B cell (primary cell): ENCODE data around the gene MAGED2. TPM values are rescaled to one million over a fixed set of nuclear protein-coding genes. Genes with fewer than 3 reads are reported as not detected.
A peak's percentile ranks its signal among the peaks of the same experiment; 100 is the strongest.

Experiments used
- ATAC-seq: fragments of 200-7000 bp; cut with Tn5 transposase; one replicate; pipeline ENCODE4 v1.10.0; 2021; ENCODE audit warnings: low read depth, mild to moderate bottlenecking, moderate number of reproducible peaks, moderate library complexity
- CTCF ChIA-PET: fragments of 350-600 bp; sonication (Branson Sonifier 250); formaldehyde crosslinking; loops from one replicate; lab custom pipeline; 2021; ENCODE audit warnings: antibody characterized with exemption, inconsistent platforms; lab: Charles Lee
- POLR2A ChIA-PET: fragments of 350-600 bp; sonication (Branson Sonifier 250); formaldehyde crosslinking; loops from one replicate; lab custom pipeline; 2021; ENCODE audit warnings: antibody characterized with exemption; lab: Charles Lee
- DNase-seq: peaks from one replicate; pipeline ENCODE4 v3.0.0; 2013
- H2AFZ ChIP-seq: 2 replicates; pipeline ENCODE4 v1.6.1; 2012; ENCODE audit warnings: mild to moderate bottlenecking, low read depth, low read length; ENCODE audit not compliant: insufficient read depth, poor library complexity, severe bottlenecking
- H3K27ac ChIP-seq, 2 donors: 1 replicate in 1 of 2; 2 replicates in 1 of 2; pipeline ENCODE4 v1.5.1; 2012 to 2013; ENCODE audit warnings: low read length in 2 of 2, mild to moderate bottlenecking in 2 of 2, moderate library complexity in 1 of 2
- H3K27me3 ChIP-seq, 4 experiments: fragments of 200-600 bp in 1 of 4; sonication (generic) in 1 of 4; replicated peaks in 1 of 4; 1 replicate in 2 of 4; 2 replicates in 2 of 4; pipeline versions ENCODE4 v1.6.1 to v1.7.0; 2013 to 2016; ENCODE audit warnings: low read length in 3 of 4, mild to moderate bottlenecking in 2 of 4, mixed read lengths in 1 of 4, moderate library complexity in 1 of 4; ENCODE audit not compliant: insufficient read depth in 4 of 4, control insufficient read depth in 3 of 4; ENCODE audit errors: control extremely low read depth in 1 of 4
- H3K36me3 ChIP-seq, 2 experiments: replicated peaks in 1 of 2; 1 replicate in 1 of 2; 2 replicates in 1 of 2; pipeline versions ENCODE4 v1.6.1 to v1.7.1; 2013; ENCODE audit warnings: low read length in 1 of 2; ENCODE audit not compliant: insufficient read depth in 2 of 2, control insufficient read depth in 1 of 2; ENCODE audit errors: control extremely low read depth in 1 of 2, extremely low read depth in 1 of 2
- H3K4me1 ChIP-seq, 2 donors: fragments of 200-600 bp in 1 of 2; sonication (generic) in 1 of 2; 1 replicate in 1 of 2; 2 replicates in 1 of 2; pipeline versions ENCODE4 v1.5.1 to v1.6.1; 2013 to 2017; ENCODE audit warnings: low read length in 2 of 2; ENCODE audit not compliant: control insufficient read depth in 2 of 2, insufficient read depth in 2 of 2
- H3K4me2 ChIP-seq: replicated peaks from 2 replicates; pipeline ENCODE3; 2012; ENCODE audit warnings: mild to moderate bottlenecking, low read depth, low read length; ENCODE audit not compliant: poor library complexity, severe bottlenecking
- H3K4me3 ChIP-seq, 5 experiments: fragments of 200-600 bp in 1 of 5; sonication (generic) in 1 of 5; 1 replicate in 3 of 5; 2 replicates in 2 of 5; pipeline versions ENCODE4 v1.5.1 to v1.7.0; 2011 to 2016; ENCODE audit warnings: low read length in 4 of 5, mild to moderate bottlenecking in 4 of 5, low read depth in 2 of 5, control low read depth in 1 of 5, moderate library complexity in 1 of 5; ENCODE audit not compliant: insufficient read depth in 1 of 5; ENCODE audit errors: control extremely low read depth in 1 of 5, extremely low read depth in 1 of 5
- H3K79me2 ChIP-seq: fragments of 200-600 bp; sonication (generic); one replicate; pipeline ENCODE4 v1.6.0; 2016; ENCODE audit warnings: low read length; ENCODE audit not compliant: control insufficient read depth, insufficient read depth
- H3K9ac ChIP-seq: fragments of 200-600 bp; sonication (generic); 2 replicates; pipeline ENCODE4 v1.6.1; 2017; ENCODE audit warnings: mild to moderate bottlenecking, low read length, moderate library complexity
- H3K9me3 ChIP-seq, 3 donors: one replicate each; pipeline versions ENCODE4 v1.6.1 to v1.7.1; 2013; ENCODE audit warnings: low read length in 2 of 3; ENCODE audit not compliant: control insufficient read depth in 2 of 3, insufficient read depth in 1 of 3; ENCODE audit errors: control extremely low read depth in 1 of 3
- H4K20me1 ChIP-seq: 2 replicates; pipeline ENCODE4 v1.6.0; 2012; ENCODE audit warnings: mild to moderate bottlenecking, low read length; ENCODE audit not compliant: insufficient read depth, control insufficient read depth, poor library complexity, severe bottlenecking
- H3K27ac Mint-ChIP-seq: one replicate; pipeline ENCODE4 v1.8.0; 2021; ENCODE audit warnings: mixed read lengths
- H3K27me3 Mint-ChIP-seq: one replicate; pipeline ENCODE4 v1.8.0; 2021; ENCODE audit warnings: mixed read lengths
- H3K4me1 Mint-ChIP-seq: one replicate; pipeline ENCODE4 v1.8.0; 2021; ENCODE audit warnings: mixed read lengths
- H3K4me3 Mint-ChIP-seq: one replicate; pipeline ENCODE4 v1.8.0; 2021; ENCODE audit warnings: mixed read lengths
- H3K9me3 Mint-ChIP-seq: one replicate; pipeline ENCODE4 v1.8.0; 2022; ENCODE audit warnings: mixed read lengths; ENCODE audit not compliant: insufficient read depth
- CTCF ChIP-seq: fragments of 200-600 bp; IDR thresholded peaks from one replicate; pipeline ENCODE4 v1.8.0; 2022; ENCODE audit warnings: antibody characterized with exemption, mild to moderate bottlenecking
- EZH2 ChIP-seq: IDR thresholded peaks from 2 replicates; pipeline ENCODE4 v1.6.1; 2012; ENCODE audit warnings: borderline replicate concordance, low read depth, mild to moderate bottlenecking, moderate library complexity, low read length; ENCODE audit not compliant: insufficient read depth, poor library complexity, severe bottlenecking
- WGBS: methylation state at CpG from one replicate; pipeline ENCODE4 v1.1.5; 2013; ENCODE audit warnings: missing lambda C conversion rate; ENCODE audit not compliant: insufficient coverage; 5-methylcytosine and 5-hydroxymethylcytosine counted together
- intact Hi-C: fragments of 100-400 bp; cut with micrococcal nuclease; formaldehyde crosslinking; loops from one replicate; pipeline ENCODE4 v1.10.0; 2022
- polyA plus RNA-seq: library from polyadenylated mRNA; depleted of rRNA; stranded (reverse); fragments of >200 nt; gene quantifications from 2 replicates; pipeline ENCODE4 v1.2.3, GENCODE V29; 2012
- total RNA-seq, 2 donors: library from RNA; stranded (reverse); fragments of 120-200 nt in 1 of 2; gene quantifications; 1 replicate in 1 of 2; 2 replicates in 1 of 2; pipeline versions ENCODE4 v1.2.3 to v1.2.4, GENCODE V29; 2013 to 2022

Gene MAGED2
- total and polyA plus RNA-seq, 2 donors (not counting 1 experiment from before 2014, with no cell fraction given) = 47.8 to 87.2 TPM

- no peak overlapping the region for H2AFZ ChIP-seq
- Mint-ChIP-seq H3K9me3 (no peaks in the 10 kb centered on the region), H3K27ac (no peak overlapping the region), H3K4me3 (no peak overlapping the region), H3K4me1 (peaks cover 8% of the 10 kb centered on the region), H3K27me3 (no peaks in the 10 kb centered on the region)
- no peak overlapping the region for H3K9ac ChIP-seq
- H3K27me3 ChIP-seq = no peaks in the 10 kb centered on the region
- H3K9me3 ChIP-seq = no peaks in the 10 kb centered on the region
- H3K4me1 ChIP-seq = peaks cover 6 to 8% of the 10 kb centered on the region in 2 donors
- H3K79me2 ChIP-seq = no peaks in the 10 kb centered on the region
- WGBS = no CpG with 5 or more reads among the region's 5 CpGs
- intact Hi-C loops = no loop called here
- no peak overlapping the region for H3K27ac ChIP-seq
- ATAC-seq (no peak), DNase-seq (no peak)
- H3K4me3 ChIP-seq = no peak overlapping the region
- peaks cover 0 to 14% of the 10 kb centered on the region in 2 experiments for H3K36me3 ChIP-seq
- ChIA-PET CTCF (interaction anchor here (0.6 kb wide), 1 partner anchor 1310 kb away, joined by 3 read pairs; no protein-coding TSS in a partner anchor), POLR2A (no interaction called here)
- no peaks in the 10 kb centered on the region for H4K20me1 ChIP-seq
- no peak for TF ChIP-seq EZH2
- TF ChIP-seq CTCF = no peak
- H3K4me2 ChIP-seq = no peak overlapping the region
Measured at GRCh38 chrX:54818221-54818620, 10.7 kb downstream of the MAGED2 start.

- no peak for ATAC-seq
- ChIA-PET POLR2A (no interaction called here), CTCF (no interaction called here)
- 0% methylated on average over 1 of the region's 8 CpGs for WGBS
- Histone ChIP-seq H3K27ac (no peak overlapping the region), H3K4me1 (peaks cover 6 to 8% of the 10 kb centered on the region in 2 donors), H3K4me3 (no peak overlapping the region), H4K20me1 (no peaks in the 10 kb centered on the region), H3K9me3 (no peaks in the 10 kb centered on the region), H3K27me3 (no peaks in the 10 kb centered on the region), H3K4me2 (no peak overlapping the region), H3K9ac (no peak overlapping the region), H3K36me3 (peaks cover 0 to 10% of the 10 kb centered on the region in 2 experiments), H2AFZ (no peak overlapping the region), H3K79me2 (no peaks in the 10 kb centered on the region)
- intact Hi-C loops = no loop called here
- TF ChIP-seq EZH2 = no peak
- H3K4me3 Mint-ChIP-seq = no peak overlapping the region
- no peaks in the 10 kb centered on the region for H3K9me3 Mint-ChIP-seq
- H3K27ac Mint-ChIP-seq = no peak overlapping the region
- H3K27me3 Mint-ChIP-seq = no peaks in the 10 kb centered on the region
- DNase-seq = peak; percentile 19
- peaks cover 8% of the 10 kb centered on the region for H3K4me1 Mint-ChIP-seq
Measured at GRCh38 chrX:54819201-54819600, 11.7 kb downstream of the MAGED2 start.
